Peyer's patch (tissue), 4 donors: ENCODE data around the gene SPATS2.

ENCODE experiments used
- CTCF ChIP-seq, 6 experiments: fragments of 450-650 bp in 4 of 6; fragments of 200-600 bp in 2 of 6; sonication (generic) in 1 of 6; IDR thresholded peaks; one replicate each; pipeline ENCODE4 v1.5.1; 2017 to 2019; ENCODE audit warnings: antibody characterized with exemption in 6 of 6, mild to moderate bottlenecking in 3 of 6, moderate library complexity in 1 of 6
- POLR2A ChIP-seq, 2 donors: fragments of 450-650 bp; IDR thresholded peaks; one replicate each; pipeline ENCODE4 v1.5.1; 2017; ENCODE audit warnings: antibody characterized with exemption in 2 of 2, mild to moderate bottlenecking in 2 of 2, moderate library complexity in 2 of 2

GRCh38 chr12:49568442-49569162 is 201.3 kb downstream of the SPATS2 start:
- TF ChIP-seq POLR2A (IDR thresholded peaks at IDR 0.05) (no peak), CTCF (IDR thresholded peaks at IDR 0.05) (peak in 1 of 6 experiments; percentile 3)
